SW 1271 (cell line): ENCODE results near the gene GRM5.

Source experiments
- DNase-seq, 2 experiments: peaks; one replicate each; lab custom pipeline; 2025; lab: John Stamatoyannopoulos, UW

GRM5 gene

GRCh38 chr11:88831303-88831890 is 234.4 kb downstream of the GRM5 start:
- no peak for DNase-seq

GRCh38 chr11:88827018-88827676 is 238.6 kb downstream of the GRM5 start:
- no peak for DNase-seq

- no peak for DNase-seq
These were observed 246.2 kb downstream of the GRM5 start for GRCh38 chr11:88819616-88820015.

- DNase-seq, result no peak
These were observed 246.8 kb downstream of the GRM5 start for GRCh38 chr11:88818978-88819377.

- DNase-seq, result no peak
These were observed 250.3 kb downstream of the GRM5 start for GRCh38 chr11:88815505-88815904.

- no peak for DNase-seq
These were observed 251.7 kb downstream of the GRM5 start for GRCh38 chr11:88814076-88814475.

GRCh38 chr11:88813233-88813915 is 252.4 kb downstream of the GRM5 start:
- DNase-seq, result no peak

- DNase-seq, result no peak
These were observed 255.2 kb downstream of the GRM5 start for GRCh38 chr11:88810420-88811097.

- no peak for DNase-seq
These were observed 256.7 kb downstream of the GRM5 start for GRCh38 chr11:88809126-88809525.

GRCh38 chr11:88807349-88807748 is 258.4 kb downstream of the GRM5 start:
- DNase-seq, result no peak

GRCh38 chr11:88806410-88806809 is 259.4 kb downstream of the GRM5 start:
- DNase-seq, result no peak

- no peak for DNase-seq
These were observed 264.2 kb downstream of the GRM5 start for GRCh38 chr11:88801484-88802123.

GRCh38 chr11:88799771-88800500 is 265.8 kb downstream of the GRM5 start:
- DNase-seq, result no peak

GRCh38 chr11:88790182-88790581 is 275.6 kb downstream of the GRM5 start:
- DNase-seq, result no peak

- DNase-seq, result no peak
These were observed 286.2 kb downstream of the GRM5 start for GRCh38 chr11:88779577-88779976.

GRCh38 chr11:88770475-88771079 is 295.2 kb downstream of the GRM5 start:
- DNase-seq, result no peak

GRCh38 chr11:88744140-88744539 is 321.6 kb downstream of the GRM5 start:
- DNase-seq, result no peak

- no peak for DNase-seq
These were observed 326.3 kb downstream of the GRM5 start for GRCh38 chr11:88739524-88739923.

GRCh38 chr11:88709567-88709966 is 356.2 kb downstream of the GRM5 start:
- no peak for DNase-seq

GRCh38 chr11:88704485-88704884 is 361.3 kb downstream of the GRM5 start:
- DNase-seq, result no peak

GRCh38 chr11:88701816-88702215 is 364.0 kb downstream of the GRM5 start:
- no peak for DNase-seq
